T-helper 1 cell treated with Interleukin-12 subunit alpha and Interleukin-12 subunit beta and Interleukin-4 antibody, amounts not matched to agents 30 μg/mL and 1 μg/mL, for 36 hours (primary cell): Measurements from ENCODE around the gene PRDM8.

Source experiments
- H3K27ac Mint-ChIP-seq: one replicate; pipeline ENCODE4 v1.8.0; 2021; ENCODE audit warnings: mild to moderate bottlenecking, mixed read lengths
- H3K27me3 Mint-ChIP-seq: one replicate; pipeline ENCODE4 v1.8.0; 2021; ENCODE audit warnings: low read depth, mixed read lengths
- H3K36me3 Mint-ChIP-seq: one replicate; pipeline ENCODE4 v1.8.0; 2021; ENCODE audit warnings: low read depth, mixed read lengths
- H3K4me1 Mint-ChIP-seq: one replicate; pipeline ENCODE4 v1.8.0; 2021; ENCODE audit warnings: low read depth, mixed read lengths
- H3K4me3 Mint-ChIP-seq: one replicate; pipeline ENCODE4 v1.8.0; 2021; ENCODE audit warnings: mild to moderate bottlenecking, moderate library complexity, mixed read lengths
- H3K9me3 Mint-ChIP-seq: one replicate; pipeline ENCODE4 v1.8.0; 2021; ENCODE audit warnings: mixed read lengths

Gene PRDM8

DNA sequence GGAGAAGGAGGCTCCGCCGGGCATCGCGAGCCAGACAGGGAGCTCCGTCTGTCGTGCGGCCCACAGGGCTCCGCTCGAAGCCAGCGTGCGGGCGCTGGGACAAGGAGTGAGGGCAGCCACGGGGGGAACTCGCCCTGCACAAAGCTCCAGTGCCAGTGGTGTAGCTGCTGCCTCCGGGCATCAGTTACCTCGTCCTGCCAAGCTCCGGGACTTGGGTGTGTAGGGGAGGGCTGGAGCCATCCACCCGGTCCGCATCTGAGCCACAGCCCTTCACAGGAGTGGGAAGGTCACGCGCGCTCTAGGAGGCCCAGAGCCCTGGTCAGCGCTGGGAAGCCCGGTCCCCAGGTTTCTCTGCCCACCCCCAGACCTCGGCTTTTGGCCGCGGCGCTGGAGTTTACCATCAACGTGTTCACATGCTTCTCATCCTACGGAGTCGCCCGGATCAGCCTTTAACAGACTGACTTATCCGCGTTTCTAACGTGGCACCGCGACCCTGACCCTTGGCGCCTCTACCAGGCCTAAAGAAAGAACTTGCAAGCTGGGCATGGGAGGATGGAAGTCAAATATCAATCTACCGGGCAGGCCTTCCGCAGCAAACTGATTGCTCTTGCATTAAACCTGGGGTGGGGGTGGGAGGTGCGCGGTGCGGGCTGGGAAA is 8.4 kb upstream of the PRDM8 start:
- peaks cover 20% of the 10 kb centered on the region for H3K27me3 Mint-ChIP-seq
- H3K4me3 Mint-ChIP-seq: no peak overlapping the region
- H3K9me3 Mint-ChIP-seq: no peaks in the 10 kb centered on the region
- no peak overlapping the region for H3K27ac Mint-ChIP-seq
- H3K4me1 Mint-ChIP-seq: peaks cover 35% of the 10 kb centered on the region
- H3K36me3 Mint-ChIP-seq: peaks cover 55% of the 10 kb centered on the region

DNA sequence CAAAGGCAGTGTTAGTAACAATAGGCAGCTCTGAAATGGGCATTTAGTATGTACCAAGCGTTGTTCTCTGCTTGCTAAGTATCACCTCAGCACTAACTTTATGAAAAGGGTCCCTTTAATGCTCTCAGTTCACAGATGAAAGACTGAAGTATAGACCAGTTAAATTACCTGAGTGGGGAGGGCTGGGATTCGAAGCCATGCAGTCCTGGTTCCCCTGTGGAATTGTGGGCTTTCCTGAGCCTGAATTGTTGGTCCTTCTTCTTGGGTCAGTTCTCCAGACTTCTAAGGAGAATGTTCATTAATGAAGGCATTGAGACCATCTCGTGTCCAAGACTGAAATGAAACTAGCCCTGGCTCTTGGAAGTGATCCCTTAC is 7.7 kb upstream of the PRDM8 start:
- no peak overlapping the region for H3K27ac Mint-ChIP-seq
- H3K4me1 Mint-ChIP-seq: peaks cover 35% of the 10 kb centered on the region
- peaks cover 56% of the 10 kb centered on the region for H3K36me3 Mint-ChIP-seq
- peaks cover 22% of the 10 kb centered on the region for H3K27me3 Mint-ChIP-seq
- no peaks in the 10 kb centered on the region for H3K9me3 Mint-ChIP-seq
- H3K4me3 Mint-ChIP-seq: no peak overlapping the region

DNA sequence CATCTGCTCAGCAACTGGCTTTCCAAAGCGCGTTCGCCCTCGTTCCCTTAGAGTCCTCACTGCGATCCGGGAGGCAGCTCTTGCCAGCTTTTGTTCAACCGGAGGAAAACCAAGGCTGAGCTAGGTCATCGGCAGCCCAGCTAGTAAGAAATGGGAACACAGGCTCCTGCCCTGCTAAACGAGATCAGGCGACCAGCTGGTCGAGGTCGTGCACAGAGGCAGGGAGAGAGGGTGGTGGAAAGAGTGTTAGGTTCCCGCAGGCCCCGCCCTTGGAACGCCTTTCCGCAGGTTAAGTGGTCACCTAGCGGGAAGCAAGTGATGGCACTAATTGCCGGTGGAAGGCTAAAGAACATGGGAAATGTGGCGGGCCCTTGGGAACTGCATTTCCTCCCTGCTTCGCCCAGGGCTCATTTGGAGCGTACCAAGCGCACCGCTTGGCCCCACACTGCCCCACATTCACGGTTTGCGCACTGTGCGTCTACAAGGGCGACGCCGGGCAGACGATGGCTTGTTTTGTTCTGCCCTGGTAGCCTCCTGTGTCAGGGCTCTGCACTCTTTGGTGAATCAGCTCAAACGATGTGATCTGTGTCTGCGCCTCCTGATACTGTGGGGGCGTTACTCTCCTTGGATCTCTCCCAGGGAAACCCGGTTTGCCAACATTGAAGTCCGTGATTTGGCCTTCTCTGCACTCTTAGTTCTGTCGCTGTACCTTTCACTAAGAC is 7.2 kb upstream of the PRDM8 start:
- Mint-ChIP-seq H3K9me3 (no peaks in the 10 kb centered on the region), H3K4me1 (peaks cover 34% of the 10 kb centered on the region), H3K4me3 (no peak overlapping the region), H3K36me3 (peaks cover 57% of the 10 kb centered on the region), H3K27me3 (peaks cover 28% of the 10 kb centered on the region), H3K27ac (no peak overlapping the region)

DNA sequence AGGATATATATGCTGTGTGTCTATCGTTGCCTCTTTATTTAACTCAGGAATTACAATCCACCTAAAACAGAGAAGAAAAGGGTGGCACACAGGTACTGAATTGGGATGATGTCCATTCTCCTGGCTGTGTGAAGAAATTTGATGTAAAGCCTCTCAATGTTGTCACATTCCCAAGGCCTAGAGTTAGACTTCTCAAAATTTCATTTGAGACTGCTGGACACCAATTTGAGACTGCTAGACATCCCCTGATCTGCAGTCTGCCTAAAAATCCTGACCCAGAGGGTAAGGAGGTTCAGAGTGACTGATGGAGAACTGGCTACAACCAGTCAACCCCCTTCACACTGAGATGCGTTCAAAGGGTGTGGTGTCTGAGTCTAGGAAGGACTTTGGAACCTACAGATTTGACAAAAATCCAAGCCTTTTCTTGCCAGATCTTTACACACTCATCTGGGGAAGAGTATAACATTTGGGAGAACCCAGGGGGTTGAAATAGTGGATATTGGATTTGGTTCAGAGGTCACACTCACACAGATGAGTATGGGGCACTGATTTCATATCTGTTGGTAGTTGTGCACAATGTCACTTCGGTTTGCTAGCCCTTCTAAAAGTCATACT is 4.9 kb upstream of the PRDM8 start:
- peaks cover 32% of the 10 kb centered on the region for H3K27me3 Mint-ChIP-seq
- peaks cover 32% of the 10 kb centered on the region for H3K4me1 Mint-ChIP-seq
- H3K4me3 Mint-ChIP-seq: no peak overlapping the region

DNA sequence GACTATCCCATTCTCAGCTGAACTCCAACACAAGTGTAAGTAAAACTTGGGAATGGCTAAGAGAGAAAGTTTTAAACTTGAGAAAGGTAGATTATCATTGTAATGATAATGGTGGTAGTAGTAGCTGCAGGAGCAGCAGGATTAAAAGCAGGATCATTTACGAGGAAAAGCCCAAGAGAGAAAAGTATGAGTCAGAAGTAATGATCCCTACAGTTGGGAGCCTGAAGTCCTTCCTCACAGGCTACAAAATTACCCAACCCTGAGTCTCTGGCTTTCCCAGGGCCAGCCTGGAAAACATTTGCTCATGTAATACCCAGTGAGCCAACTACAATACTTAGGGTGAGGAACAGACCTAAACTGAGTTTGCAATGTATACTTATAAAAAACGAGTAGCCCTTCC is 4.4 kb upstream of the PRDM8 start:
- H3K27me3 Mint-ChIP-seq: peaks cover 38% of the 10 kb centered on the region
- H3K4me3 Mint-ChIP-seq: no peak overlapping the region
- no peak overlapping the region for H3K27ac Mint-ChIP-seq
- peaks cover 65% of the 10 kb centered on the region for H3K36me3 Mint-ChIP-seq
- no peaks in the 10 kb centered on the region for H3K9me3 Mint-ChIP-seq
- H3K4me1 Mint-ChIP-seq: peaks cover 34% of the 10 kb centered on the region

More for the DNA sequence above, 4.9 kb upstream of the PRDM8 start:
- H3K9me3 Mint-ChIP-seq: no peaks in the 10 kb centered on the region
- no peak overlapping the region for H3K27ac Mint-ChIP-seq
- peaks cover 64% of the 10 kb centered on the region for H3K36me3 Mint-ChIP-seq

DNA sequence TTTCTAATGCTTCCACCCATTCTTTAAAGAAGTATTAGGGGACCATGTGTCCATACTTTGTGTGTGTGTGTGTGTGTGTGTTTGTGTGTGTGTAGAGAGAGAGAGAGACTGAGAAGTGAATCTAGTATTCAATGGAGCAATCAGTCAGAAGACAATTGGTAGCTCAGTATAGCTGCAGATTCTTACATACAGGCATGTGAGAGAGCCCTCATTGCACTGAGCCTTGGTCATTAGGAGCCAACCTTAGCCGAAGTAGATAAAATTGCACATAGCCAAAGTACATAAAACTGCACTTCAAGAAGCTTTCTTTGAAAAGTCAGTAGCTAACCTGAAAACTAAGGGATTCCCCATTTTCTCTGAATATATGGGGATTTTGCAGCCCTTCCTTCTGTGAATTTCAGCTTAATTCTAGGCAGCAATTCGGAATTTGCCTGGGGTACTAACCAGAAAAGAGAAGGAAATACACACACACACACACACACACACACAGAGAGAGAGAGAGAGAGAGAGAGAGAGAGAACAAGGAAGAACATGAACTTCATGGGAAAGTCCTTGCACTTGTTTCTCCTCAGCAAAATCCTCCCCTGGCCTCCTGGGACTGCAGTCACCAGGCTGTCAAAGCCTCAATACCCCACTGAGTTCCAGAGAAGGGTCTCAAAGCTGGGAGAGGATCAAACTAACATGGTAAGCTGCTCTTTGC is 1.7 kb upstream of the PRDM8 start:
- peak overlapping the region; percentile 77 for H3K4me3 Mint-ChIP-seq
- H3K36me3 Mint-ChIP-seq: peaks cover 70% of the 10 kb centered on the region
- no peaks in the 10 kb centered on the region for H3K9me3 Mint-ChIP-seq
- H3K27ac Mint-ChIP-seq: peak overlapping the region; percentile 41
- peaks cover 43% of the 10 kb centered on the region for H3K4me1 Mint-ChIP-seq
- H3K27me3 Mint-ChIP-seq: peaks cover 53% of the 10 kb centered on the region

DNA sequence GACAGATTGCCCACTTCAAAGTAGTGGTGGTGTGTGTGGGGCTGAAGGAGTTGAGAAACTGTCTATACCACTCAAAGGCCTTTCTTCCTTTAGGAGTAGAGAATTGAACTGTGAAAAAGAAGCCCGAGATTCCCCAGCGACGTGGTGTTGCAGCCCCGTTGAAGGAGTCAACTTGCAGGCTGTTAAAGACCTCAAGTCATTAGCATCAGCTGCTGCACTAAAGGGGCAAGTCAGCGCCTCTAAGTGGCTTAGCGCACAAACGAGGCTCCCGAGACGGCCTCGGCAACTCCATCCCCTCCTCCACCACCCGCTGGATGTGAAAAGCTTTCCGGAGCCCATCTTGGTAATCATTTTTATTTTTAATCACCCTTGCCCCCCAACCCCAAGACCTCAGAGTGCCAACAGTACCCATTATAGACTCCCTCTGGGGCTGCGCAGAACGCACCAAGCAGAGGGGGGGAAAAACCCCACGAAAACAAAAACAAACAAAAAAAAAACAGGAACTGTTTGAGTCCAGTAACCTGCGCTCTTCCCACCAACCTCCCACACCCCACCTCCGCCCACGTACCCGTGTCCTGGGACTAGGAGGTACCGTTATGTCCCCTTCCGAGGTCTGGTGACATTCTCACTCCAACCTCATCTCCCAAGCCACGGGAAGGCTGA is 913 bp upstream of the PRDM8 start:
- H3K4me3 Mint-ChIP-seq: peak overlapping the region; percentile 77
- H3K9me3 Mint-ChIP-seq: no peaks in the 10 kb centered on the region
- peaks cover 74% of the 10 kb centered on the region for H3K36me3 Mint-ChIP-seq
- peaks cover 48% of the 10 kb centered on the region for H3K4me1 Mint-ChIP-seq
- H3K27me3 Mint-ChIP-seq: peaks cover 58% of the 10 kb centered on the region
- peak overlapping the region; percentile 41 for H3K27ac Mint-ChIP-seq

DNA sequence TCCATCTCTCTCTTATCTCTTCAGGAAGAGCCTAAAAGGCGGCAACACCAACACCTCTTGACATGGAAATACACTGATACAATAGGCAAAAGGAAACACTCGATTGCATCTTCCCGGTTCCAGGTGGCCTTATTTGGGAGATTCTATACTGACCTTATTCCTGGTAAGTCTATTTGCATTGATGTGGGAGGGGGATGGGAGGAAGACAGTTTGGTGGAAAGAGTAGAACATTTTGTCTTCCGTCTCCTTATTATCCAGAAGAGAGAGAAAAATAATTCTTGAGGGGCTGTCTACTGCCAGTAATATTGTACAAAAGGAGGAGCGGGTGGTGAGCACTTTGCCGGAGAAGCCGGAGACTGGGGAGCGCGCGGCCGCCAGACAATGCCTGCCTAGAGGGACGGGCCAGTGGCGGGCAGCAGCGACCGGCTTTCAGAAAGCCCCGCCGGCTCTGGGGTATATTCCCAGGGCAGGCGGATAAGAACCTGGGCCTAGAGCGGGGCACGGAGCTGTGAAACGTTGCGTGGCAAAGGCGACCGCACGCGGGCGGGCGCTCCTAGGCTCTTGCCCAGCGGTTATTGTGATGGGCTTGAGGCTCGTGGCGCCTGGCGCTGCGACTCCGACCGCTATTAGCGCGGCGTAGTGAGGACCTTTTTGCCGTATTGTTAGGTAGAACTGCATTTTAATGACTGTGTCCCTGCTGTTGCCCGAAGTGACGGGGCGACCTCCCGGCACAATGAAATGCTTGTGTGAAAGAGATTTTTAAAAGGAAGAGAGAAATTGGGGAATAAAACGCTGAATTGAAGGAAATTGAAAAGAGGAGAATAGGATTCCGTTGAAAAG is 518 bp downstream of the PRDM8 start:
- H3K4me1 Mint-ChIP-seq: peaks cover 43% of the 10 kb centered on the region
- peaks cover 55% of the 10 kb centered on the region for H3K27me3 Mint-ChIP-seq
- peaks cover 65% of the 10 kb centered on the region for H3K36me3 Mint-ChIP-seq
- H3K4me3 Mint-ChIP-seq: peak overlapping the region; percentile 77
- H3K9me3 Mint-ChIP-seq: no peaks in the 10 kb centered on the region
- peak overlapping the region; percentile 17 for H3K27ac Mint-ChIP-seq

DNA sequence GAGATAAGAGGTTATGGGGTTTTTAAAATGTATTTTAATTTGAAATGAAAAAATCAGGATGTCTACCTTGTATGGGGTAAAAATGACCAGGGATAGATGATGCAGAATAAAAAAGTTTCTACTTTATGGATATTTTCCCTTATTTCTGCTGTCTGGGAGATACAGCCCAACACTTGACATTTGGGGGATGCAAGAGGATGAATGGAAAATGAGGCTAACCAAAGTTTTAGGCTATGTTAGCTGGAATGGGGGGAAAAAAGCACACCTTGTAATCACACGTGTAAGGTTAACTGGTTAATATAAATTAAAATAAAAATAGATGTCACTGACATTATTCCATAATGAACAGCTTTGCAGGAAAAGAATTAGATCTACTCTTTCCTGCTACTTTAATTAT is 1.1 kb downstream of the PRDM8 start:
- Mint-ChIP-seq H3K27ac (no peak overlapping the region), H3K4me3 (peak overlapping the region; percentile 77), H3K27me3 (peaks cover 52% of the 10 kb centered on the region), H3K9me3 (no peaks in the 10 kb centered on the region), H3K36me3 (peaks cover 64% of the 10 kb centered on the region), H3K4me1 (peaks cover 43% of the 10 kb centered on the region)

DNA sequence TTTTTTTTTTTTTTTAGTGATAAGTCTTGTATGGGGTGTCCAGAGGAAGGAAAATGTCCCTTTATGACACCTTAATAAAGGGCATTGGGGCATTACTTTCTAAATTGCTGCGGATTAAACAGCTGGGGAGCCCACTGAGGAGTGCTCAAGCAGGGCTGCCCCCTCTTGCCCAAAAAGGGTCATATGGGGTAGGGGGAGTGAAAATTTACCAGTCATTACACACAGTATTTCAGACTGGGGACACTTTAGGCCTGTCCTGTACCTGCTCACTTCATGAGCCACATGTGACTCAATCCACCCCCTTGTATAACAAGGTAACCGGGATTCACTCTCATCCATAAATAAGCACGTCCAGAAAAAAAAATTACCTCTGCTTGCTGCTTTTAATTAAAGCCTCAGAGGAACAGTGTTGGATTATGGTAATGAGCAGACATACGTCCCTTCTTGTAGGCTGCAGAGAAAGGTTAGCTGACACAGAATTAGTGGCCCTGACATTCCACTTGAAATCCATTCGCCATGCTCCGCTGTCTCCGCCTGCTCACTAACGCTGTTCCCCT is 1.8 kb downstream of the PRDM8 start:
- Mint-ChIP-seq H3K27me3 (peaks cover 45% of the 10 kb centered on the region), H3K27ac (no peak overlapping the region), H3K4me3 (no peak overlapping the region), H3K9me3 (no peaks in the 10 kb centered on the region), H3K4me1 (peaks cover 48% of the 10 kb centered on the region), H3K36me3 (peaks cover 58% of the 10 kb centered on the region)

DNA sequence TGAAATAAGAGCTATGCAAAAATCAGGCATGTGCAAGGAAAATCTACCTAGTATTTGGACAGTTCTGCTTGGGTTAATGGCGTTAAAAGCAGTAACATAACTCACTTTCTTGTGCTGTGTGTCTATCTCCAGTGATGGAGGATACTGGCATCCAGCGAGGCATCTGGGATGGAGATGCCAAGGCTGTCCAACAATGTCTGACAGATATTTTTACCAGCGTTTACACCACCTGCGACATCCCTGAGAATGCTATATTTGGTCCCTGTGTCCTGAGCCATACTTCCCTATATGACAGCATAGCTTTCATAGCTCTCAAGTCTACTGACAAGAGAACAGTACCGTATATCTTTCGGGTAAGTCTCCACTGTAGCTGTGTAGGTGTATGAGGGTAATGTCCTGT is 2.6 kb downstream of the PRDM8 start:
- H3K4me3 Mint-ChIP-seq: no peak overlapping the region
- H3K27me3 Mint-ChIP-seq: peaks cover 40% of the 10 kb centered on the region
- H3K4me1 Mint-ChIP-seq: peaks cover 50% of the 10 kb centered on the region
- no peak overlapping the region for H3K27ac Mint-ChIP-seq
- no peaks in the 10 kb centered on the region for H3K9me3 Mint-ChIP-seq
- peaks cover 56% of the 10 kb centered on the region for H3K36me3 Mint-ChIP-seq

DNA sequence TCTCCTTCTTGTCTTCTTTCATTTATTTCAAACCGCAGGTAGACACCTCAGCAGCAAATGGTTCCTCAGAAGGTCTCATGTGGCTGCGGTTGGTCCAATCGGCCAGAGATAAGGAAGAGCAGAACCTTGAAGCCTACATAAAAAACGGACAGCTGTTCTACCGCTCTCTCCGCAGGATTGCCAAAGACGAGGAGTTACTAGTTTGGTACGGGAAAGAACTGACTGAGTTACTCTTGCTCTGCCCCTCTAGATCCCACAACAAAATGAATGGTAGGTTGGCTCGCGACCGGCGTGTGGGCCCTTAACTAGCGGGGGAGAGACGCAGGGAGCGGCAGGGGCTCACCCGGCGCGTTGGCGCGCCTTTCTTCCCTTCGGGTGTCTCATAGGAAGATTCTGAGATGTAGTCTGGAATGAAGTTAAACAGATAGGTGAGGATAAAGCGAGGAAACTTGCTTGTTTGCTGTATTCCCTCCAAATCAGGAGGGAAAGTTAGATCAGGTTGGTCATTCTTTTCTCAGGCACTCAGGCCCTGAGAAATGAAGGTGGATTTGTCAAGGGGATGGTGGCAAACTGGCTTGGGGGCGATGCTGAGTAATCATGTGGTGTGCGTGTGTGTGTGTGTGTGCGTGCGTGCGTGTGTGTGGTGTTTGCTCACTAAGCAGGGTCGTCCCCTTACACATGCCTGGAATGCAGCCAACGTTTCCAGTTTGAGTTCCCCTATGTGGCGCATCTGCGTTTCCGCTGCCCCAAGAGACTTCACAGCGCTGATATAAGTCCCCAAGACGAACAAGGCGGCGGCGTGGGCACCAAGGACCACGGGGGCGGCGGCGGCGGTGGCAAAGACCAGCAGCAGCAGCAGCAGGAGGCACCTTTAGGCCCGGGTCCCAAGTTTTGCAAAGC is 4.2 kb downstream of the PRDM8 start:
- peaks cover 35% of the 10 kb centered on the region for H3K4me1 Mint-ChIP-seq
- peak overlapping the region; percentile 79 for H3K4me3 Mint-ChIP-seq
- H3K27me3 Mint-ChIP-seq: peaks cover 37% of the 10 kb centered on the region
- peak overlapping the region; percentile 47 for H3K27ac Mint-ChIP-seq
- H3K36me3 Mint-ChIP-seq: peaks cover 42% of the 10 kb centered on the region
- H3K9me3 Mint-ChIP-seq: no peaks in the 10 kb centered on the region
